HG03175 (cell line): ENCODE results near the gene SPDYE2B.
"Not testable (repeated sequence)": the region's sequence is repeated elsewhere in the genome, so short reads cannot be mapped to it uniquely, and the experiment has no call there.

Experiments used
- ATAC-seq: cut with Tn5 transposase; IDR thresholded peaks from one replicate; pipeline ENCODE4 v1.9.1; 2021; ENCODE audit warnings: mild to moderate bottlenecking, moderate library complexity; ENCODE audit not compliant: unreplicated experiment

Gene SPDYE2B, protein sequence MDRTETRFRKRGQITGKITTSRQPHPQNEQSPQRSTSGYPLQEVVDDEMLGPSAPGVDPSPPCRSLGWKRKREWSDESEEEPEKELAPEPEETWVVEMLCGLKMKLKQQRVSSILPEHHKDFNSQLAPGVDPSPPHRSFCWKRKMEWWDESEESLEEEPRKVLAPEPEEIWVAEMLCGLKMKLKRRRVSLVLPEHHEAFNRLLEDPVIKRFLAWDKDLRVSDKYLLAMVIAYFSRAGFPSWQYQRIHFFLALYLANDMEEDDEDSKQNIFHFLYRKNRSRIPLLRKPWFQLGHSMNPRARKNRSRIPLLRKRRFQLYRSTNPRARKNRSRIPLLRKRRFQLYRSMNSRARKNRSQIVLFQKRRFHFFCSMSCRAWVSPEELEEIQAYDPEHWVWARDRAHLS

GRCh38 chr7:102649924-102650323, at the start of gene SPDYE2B:
TSS of gene SPDYE2B (plus strand) at chr7:102650319. CDS start at chr7:102652349, 2,030 bp downstream.
- not testable (repeated sequence) for ATAC-seq

DNA sequence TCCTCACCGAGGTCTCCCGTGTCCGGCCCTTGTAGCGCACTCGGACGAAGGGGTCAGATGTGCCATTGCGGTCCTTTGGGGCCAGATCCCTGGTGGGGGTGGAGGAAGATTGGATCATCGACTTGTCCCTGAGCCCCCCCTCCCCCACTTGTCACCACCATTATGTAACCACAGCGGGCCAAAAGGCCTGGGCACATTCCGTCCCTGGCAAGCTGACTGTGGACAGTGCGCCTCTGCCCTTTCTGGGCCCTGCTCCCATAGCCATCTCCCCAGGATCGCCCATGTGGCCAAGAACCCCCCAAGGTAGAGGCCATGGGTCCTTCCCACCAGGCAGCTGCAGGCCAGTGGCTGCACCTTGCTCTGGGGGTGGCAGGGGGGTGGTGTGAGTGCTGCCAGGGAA, 47.8 kb upstream of the SPDYE2B start:
- ATAC-seq = not testable (repeated sequence)

GRCh38 chr7:102604431-102605145, 45.5 kb upstream of the SPDYE2B start:
- not testable (repeated sequence) for ATAC-seq

DNA sequence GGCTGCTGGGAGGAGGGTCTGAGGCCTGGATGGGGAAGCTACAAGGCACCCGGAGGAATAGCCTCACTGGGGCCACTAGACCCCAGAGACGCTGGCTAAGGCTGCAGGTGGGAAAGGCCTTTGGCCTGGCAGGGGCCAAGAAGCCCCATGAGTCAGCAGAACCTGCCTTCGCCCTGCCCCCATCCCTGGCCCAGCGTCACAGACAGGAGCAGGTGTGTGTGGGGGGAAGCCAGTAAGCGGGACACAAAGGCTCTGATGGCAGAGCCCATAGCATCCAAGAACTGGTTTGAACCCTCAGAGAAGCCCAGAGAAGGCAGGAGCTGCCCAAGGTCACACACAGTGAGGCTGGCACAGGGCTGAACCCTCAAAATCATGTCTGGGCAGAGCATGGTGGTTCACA, 43.3 kb upstream of the SPDYE2B start:
- not testable (repeated sequence) for ATAC-seq

DNA sequence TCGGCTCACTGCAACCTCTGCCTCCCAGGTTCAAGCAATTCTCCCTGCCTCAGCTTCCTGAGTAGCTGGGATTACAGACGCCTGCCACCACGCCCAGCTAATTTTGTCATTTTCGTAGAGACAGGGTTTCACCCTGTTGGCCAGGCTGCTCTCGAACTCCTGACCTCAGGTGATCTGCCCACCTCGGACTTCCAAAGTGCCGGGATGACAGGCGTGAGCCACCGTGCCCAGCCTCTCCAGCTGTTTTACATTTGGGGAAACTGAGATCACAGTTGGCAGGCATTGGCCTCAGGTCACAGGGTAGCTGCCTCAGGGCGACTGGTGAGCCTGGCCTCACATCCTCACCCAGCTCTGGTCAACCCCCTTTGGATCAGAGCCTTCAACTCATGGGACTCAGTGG, 40.4 kb upstream of the SPDYE2B start:
- not testable (repeated sequence) for ATAC-seq

DNA sequence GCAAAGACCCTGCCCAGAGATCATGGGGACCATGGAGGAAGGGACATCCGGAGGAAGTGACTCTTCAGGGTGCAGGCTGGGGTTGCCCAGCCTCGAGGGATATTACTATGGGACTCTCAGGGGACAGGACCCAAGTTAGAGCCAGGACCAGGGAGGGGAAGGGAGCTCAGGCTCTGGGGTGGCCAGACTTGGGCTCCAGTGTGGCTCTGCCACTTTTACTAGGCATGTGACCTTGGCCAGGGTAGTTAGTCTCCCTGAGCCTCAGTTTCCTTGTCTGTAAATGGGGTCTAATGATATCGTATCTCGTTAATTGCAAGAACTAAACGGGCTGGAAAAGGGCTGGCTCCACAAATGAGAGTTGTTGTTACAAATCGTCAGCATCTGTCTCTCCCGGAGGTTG, 39.7 kb upstream of the SPDYE2B start:
- ATAC-seq = not testable (repeated sequence)

DNA sequence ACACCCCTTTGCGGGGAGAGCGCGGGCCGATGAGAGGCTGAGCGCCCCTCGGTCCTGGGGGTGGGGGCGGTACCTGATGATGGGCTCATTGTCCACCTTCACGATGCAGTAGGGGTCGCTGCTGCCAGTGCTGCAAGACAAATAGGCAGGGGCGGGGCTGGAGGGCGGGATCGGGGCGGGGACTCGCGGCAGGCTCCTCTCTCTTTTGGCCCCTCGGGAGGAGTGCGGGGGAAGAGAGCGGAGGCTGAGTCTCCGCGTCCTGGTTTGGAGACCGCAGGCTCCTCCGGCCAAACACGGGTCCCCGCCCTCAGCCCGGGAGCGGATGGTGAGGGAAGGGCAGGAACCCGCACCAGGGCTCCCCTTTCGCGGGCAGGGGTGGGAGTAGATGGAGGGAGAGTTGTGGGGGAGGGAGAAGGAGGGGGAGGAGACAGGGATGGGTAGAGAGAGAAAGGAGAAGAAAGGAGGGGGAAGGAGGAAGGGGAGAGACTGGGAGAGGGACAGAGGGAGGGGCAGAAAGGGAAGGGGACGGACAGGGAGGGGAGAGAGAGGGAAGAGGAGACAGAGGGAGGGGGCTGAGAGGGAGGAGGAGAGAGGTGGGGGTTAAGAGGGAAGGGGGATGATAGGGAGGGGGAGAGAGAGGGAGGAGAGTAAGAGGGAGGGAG, 39.0 kb upstream of the SPDYE2B start:
- peak; percentile 44 for ATAC-seq

DNA sequence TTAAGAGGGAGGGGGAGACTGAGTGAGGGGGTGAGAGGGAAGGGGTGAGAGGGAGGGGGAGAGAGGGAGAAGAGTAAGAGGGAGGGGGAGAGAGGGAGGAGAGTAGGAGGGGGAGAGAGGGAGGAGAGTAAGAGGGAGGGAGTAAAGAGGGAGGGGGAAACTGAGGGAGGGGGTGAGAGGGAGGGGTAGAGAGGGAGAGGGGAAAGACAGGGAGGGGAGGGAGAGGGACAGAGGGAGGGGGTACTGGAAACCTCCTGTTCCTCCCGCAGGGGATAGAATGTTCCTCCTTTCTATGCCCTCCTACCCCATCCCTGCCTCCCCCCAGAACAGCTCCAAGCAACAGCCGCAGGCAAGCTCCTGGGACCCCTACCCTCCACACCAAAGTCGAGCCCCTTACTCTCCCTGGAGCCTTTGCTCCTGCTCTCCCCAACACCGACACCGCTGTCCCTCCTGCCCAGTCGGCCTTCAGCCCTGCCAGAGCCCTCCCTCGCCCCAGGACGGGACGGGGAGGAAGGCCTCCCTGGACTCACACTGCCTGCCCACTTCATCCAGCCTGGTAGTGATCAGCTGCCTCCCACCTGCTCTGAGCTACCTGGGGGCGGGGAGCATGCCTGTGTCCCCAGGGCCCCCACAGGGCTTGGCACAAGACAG, 38.3 kb upstream of the SPDYE2B start:
- not testable (repeated sequence) for ATAC-seq

GRCh38 chr7:102613575-102614345, 36.4 kb upstream of the SPDYE2B start:
- ATAC-seq = peak; percentile 64

DNA sequence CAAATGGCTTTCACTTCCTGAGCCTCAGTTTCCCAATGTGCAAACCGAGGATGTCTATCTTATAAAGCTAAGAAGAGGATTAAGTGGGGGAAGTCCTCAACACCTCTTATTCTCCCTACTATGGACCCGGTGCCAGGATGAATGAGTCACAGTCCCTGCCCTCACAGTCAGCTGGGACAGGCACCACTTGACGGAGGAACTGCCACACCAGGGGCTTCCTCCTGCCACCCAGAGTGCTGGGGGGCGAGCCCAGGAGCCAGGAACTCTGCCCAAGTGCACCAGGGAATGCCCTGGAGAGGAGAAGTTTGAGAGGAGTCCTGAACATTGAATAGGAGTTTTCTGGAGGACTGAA, 35.8 kb upstream of the SPDYE2B start:
- peak; percentile 15 for ATAC-seq

DNA sequence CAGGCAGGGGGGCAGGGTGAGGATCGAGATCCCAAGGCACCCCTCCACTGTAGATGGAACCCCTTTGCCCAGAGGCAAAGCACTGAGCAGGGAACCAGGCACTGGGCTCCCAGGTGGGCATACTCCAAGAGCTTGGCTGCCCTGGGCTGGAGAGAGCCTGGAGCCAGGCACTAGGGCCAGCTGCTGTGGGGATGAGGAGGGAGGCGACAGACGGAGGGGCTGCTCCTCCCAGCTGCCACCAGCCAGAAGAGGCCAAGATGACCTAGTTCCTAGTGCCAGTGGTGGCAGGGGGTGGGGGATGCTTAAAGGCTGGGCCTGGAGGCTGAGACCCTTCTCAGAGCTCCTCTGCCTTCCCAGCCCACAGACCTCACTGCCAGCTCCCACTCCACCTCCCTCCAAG, 35.2 kb upstream of the SPDYE2B start:
- ATAC-seq = not testable (repeated sequence)

DNA sequence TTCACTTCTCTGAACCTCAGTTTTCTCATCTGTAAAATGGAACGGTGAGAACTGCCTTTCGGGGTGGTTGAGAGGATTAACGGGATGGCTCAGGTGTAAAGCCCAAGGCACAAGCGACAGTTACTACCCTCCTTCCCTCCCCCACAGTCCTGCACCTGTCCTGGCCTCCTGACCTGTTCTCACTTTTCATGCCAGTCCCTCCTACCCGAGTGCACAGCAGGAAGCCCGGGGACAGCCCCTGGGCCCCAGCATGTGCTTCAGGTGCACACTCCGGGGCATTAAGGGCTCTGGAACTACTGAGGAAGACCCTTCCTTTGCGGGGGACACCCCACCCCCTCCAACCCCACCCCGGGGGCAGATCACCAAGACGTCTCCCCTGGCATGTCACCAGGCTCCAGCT, 34.2 kb upstream of the SPDYE2B start:
- ATAC-seq = not testable (repeated sequence)

GRCh38 chr7:102616507-102617125, 33.5 kb upstream of the SPDYE2B start, which contains the start of gene RASA4:
TSS of gene RASA4 (minus strand) at chr7:102616756. CDS start at chr7:102616689, 67 bp downstream.
- ATAC-seq = peak; percentile 79

- ATAC-seq = not testable (repeated sequence)
Observed at GRCh38 chr7:102618122-102618521, 32.0 kb upstream of the SPDYE2B start.

DNA sequence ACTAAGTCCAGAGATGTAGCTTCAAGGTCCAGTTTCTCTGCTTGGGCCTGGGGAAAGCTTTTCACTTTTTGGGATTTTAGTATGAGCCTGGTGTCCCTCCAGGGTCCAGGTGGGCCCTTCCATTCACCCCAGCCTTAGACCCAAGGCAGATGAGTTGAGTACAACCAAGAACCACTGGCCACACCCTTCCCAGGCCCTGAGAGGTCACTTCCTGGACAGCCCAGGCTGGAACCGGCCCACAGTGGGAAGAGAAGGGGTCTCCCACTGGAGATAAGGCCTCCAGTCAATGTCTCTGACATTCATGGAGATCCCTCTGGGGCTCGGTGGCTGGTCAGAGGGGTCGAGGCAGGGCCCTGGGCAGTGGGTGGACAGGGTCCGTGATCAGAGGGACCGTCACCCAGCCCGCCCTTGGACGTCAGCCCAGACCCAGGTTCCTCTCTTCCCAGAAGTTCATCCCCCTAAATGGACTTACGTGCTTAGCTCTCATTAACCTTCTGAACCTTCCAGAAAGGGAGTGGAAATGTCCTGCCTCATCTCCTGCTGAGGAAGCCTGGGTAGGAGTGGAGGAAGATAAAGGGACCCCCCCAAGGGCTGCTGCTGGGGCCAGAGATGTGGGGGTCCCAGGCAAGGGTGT, 22.7 kb upstream of the SPDYE2B start:
- not testable (repeated sequence) for ATAC-seq

DNA sequence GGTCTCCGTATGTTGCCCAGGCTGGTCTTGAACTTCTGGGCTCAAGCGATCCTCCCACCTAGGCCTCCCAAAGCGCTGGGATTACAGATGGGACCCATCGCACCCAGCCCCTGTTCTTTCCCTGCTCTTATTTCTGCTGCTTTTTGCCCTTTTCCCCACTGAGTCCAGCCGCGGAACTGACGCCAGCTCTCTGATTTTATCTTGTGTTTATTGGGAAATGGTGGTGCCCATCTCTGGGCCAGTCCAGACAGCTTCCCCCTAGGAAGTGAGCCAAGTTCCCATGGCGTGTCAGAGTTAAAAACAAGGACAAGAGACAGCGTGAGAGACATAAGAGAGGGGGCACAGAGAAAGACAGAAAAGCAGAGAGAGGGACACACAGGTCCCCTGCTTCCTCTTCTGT, 19.5 kb upstream of the SPDYE2B start:
- ATAC-seq = not testable (repeated sequence)

GRCh38 chr7:102634299-102634698, 15.8 kb upstream of the SPDYE2B start:
- ATAC-seq = not testable (repeated sequence)

DNA sequence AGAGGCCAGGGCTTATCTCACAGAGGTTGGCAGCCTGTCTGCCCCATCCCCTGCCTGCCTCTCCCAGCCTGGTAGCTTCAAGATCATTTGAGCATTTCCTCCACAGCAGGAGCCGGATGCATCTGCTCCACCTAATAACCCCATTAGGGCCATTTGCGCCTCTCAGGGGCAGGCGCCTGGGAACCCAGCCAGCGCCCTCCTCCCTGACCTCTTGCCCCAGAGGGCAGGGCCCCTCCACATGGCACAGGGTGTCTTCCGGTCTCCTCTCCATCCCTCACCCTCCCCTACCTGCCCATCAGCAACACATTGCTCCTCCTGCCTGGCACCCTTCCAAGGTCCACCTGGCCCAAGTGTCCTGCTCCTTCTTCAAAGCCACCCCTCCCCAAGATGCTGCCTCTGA, 14.8 kb upstream of the SPDYE2B start:
- ATAC-seq = not testable (repeated sequence)

- not testable (repeated sequence) for ATAC-seq
Observed at GRCh38 chr7:102636956-102637355, 13.2 kb upstream of the SPDYE2B start.
